Activated CD4-positive, alpha-beta T cell treated with anti-CD3 and anti-CD28 coated beads, Interleukin-2, amount 50 U/mL, for 16 hours (primary cell): Measurements from ENCODE around the gene FASTK.

ENCODE experiments used
- DNase-seq: peaks from one replicate; pipeline ENCODE4 v3.0.0-alpha.2; 2020

FASTK gene

GRCh38 chr7:151080067-151080521 is 515 bp downstream of the FASTK start:
- no peak for DNase-seq

GRCh38 chr7:151079199-151079910 is 1.3 kb downstream of the FASTK start:
- DNase-seq = no peak

GRCh38 chr7:151078233-151079040 is 2.2 kb downstream of the FASTK start:
- DNase-seq = no peak

GRCh38 chr7:151077705-151078232 is 2.8 kb downstream of the FASTK start:
- no peak for DNase-seq

GRCh38 chr7:151076863-151077704 is 3.5 kb downstream of the FASTK start:
- DNase-seq = no peak

- DNase-seq = no peak
Measured at GRCh38 chr7:151075978-151076426, 4.6 kb downstream of the FASTK start.

- DNase-seq = no peak
Measured at GRCh38 chr7:151075662-151075971, 5.0 kb downstream of the FASTK start.

- no peak for DNase-seq
Measured at GRCh38 chr7:151074817-151075661, 5.6 kb downstream of the FASTK start.

GRCh38 chr7:151073990-151074389 is 6.6 kb downstream of the FASTK start:
- no peak for DNase-seq

- no peak for DNase-seq
Measured at GRCh38 chr7:151071032-151071866, 9.4 kb downstream of the FASTK start.

- DNase-seq = no peak
Measured at GRCh38 chr7:151070574-151070960, 10.0 kb downstream of the FASTK start.

- DNase-seq = no peak
Measured at GRCh38 chr7:151069841-151070573, 10.6 kb downstream of the FASTK start.

GRCh38 chr7:151068069-151068773 is 12.4 kb downstream of the FASTK start:
- no peak for DNase-seq

GRCh38 chr7:151066273-151066974 is 14.2 kb downstream of the FASTK start:
- DNase-seq = no peak

GRCh38 chr7:151065516-151065915 is 15.1 kb downstream of the FASTK start:
- no peak for DNase-seq

GRCh38 chr7:151064993-151065392 is 15.6 kb downstream of the FASTK start:
- DNase-seq = no peak

- no peak for DNase-seq
Measured at GRCh38 chr7:151064454-151064853, 16.2 kb downstream of the FASTK start.

GRCh38 chr7:151063212-151063561 is 17.4 kb downstream of the FASTK start:
- no peak for DNase-seq
